H1 (cell line): ENCODE data around the gene RMDN3.

Experiments used
- BACH1 ChIP-seq: IDR thresholded peaks from 2 replicates; pipeline ENCODE4 v1.6.1; 2012; ENCODE audit warnings: low read length, improper control_type of control experiment
- CBX8 ChIP-seq: fragments of 300-800, 300-1000 bp; sonication (generic); IDR thresholded peaks from 2 replicates; pipeline ENCODE4 v1.7.1; 2016; ENCODE audit warnings: low read depth, low read length, borderline replicate concordance
- CEBPB ChIP-seq: IDR thresholded peaks from 2 replicates; pipeline ENCODE4 v1.6.1; 2012; ENCODE audit warnings: low read depth, low read length
- CREB1 ChIP-seq: IDR thresholded peaks from 2 replicates; pipeline ENCODE4 v1.6.1; 2012; ENCODE audit warnings: inconsistent platforms
- CTCF ChIP-seq, 3 experiments: IDR thresholded peaks; 1 replicate in 2 of 3; 2 replicates in 1 of 3; pipeline versions ENCODE4 v1.5.1 to v1.6.1; 2011; ENCODE audit warnings: low read length in 3 of 3, mild to moderate bottlenecking in 3 of 3, inconsistent platforms in 2 of 3, low read depth in 1 of 3, moderate library complexity in 1 of 3; ENCODE audit not compliant: insufficient read depth in 1 of 3; ENCODE audit errors: control extremely low read depth in 1 of 3
- POLR2A ChIP-seq, 2 experiments: IDR thresholded peaks; 1 replicate in 1 of 2; 2 replicates in 1 of 2; pipeline ENCODE4 v1.6.1; 2011; ENCODE audit warnings: low read depth in 2 of 2, low read length in 2 of 2, mild to moderate bottlenecking in 2 of 2; ENCODE audit errors: control extremely low read depth in 1 of 2
- POLR2AphosphoS5 ChIP-seq: IDR thresholded peaks from 2 replicates; pipeline ENCODE4 v1.6.1; 2011; ENCODE audit warnings: low read depth, low read length
- SIN3A ChIP-seq, 2 experiments: IDR thresholded peaks in 1 of 2; conservative IDR thresholded peaks in 1 of 2; 2 replicates each; pipeline ENCODE4 v1.6.1; 2011 to 2012; ENCODE audit warnings: low read length in 2 of 2, improper control_type of control experiment in 1 of 2, low read depth in 1 of 2, mild to moderate bottlenecking in 1 of 2
- TEAD4 ChIP-seq: IDR thresholded peaks from 2 replicates; pipeline ENCODE4 v1.6.1; 2012; ENCODE audit warnings: low read depth, low read length, inconsistent platforms, mixed read lengths
- ZNF274 ChIP-seq: IDR thresholded peaks from 2 replicates; pipeline ENCODE4 v1.7.0; 2012; ENCODE audit warnings: low read length, borderline replicate concordance; ENCODE audit errors: extremely low read depth
- TF ChIP-seq, protein P1 (sequence below): IDR thresholded peaks from 2 replicates; pipeline ENCODE4 v1.6.1; 2011; ENCODE audit warnings: low read depth, mild to moderate bottlenecking, low read length; ENCODE audit not compliant: insufficient read depth

GRCh38 chr15:40694688-40695468, 60.2 kb downstream of the RMDN3 start, which contains the start of gene RAD51:
- TF ChIP-seq POLR2A (IDR thresholded peaks at IDR 0.05; ENCODE audit: control extremely low read depth in 1 of 2, low read depth in 2 of 2, low read length in 2 of 2) (peak; percentile 90), CTCF (IDR thresholded peaks at IDR 0.05; ENCODE audit: control extremely low read depth in 1 of 3, insufficient read depth in 1 of 3, low read depth in 1 of 3, low read length in 3 of 3) (no peak), BACH1 (0 out of 2 replicates have a peak, but pooled peaks have one; percentile 6), CBX8 (no peak), TEAD4 (no peak), CREB1 (peak; percentile 86), ZNF274 (no peak), POLR2AphosphoS5 (peak; percentile 88), SIN3A (conservative IDR thresholded peaks at IDR 0.05 in 1 of 2, IDR thresholded peaks at IDR 0.05 in 1 of 2; ENCODE audit: low read depth in 1 of 2, low read length in 2 of 2) (peak in 1 of 2 experiments; percentile 68; a peak in 1 of 4 replicates), CEBPB (no peak)
- TF ChIP-seq, protein P1, sequence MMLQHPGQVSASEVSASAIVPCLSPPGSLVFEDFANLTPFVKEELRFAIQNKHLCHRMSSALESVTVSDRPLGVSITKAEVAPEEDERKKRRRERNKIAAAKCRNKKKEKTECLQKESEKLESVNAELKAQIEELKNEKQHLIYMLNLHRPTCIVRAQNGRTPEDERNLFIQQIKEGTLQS, result no peak
